Measurements from ENCODE around the gene CCL25.
A peak's percentile ranks its signal among the peaks of the same experiment; 100 is the strongest.

The CCL25 gene

DNA sequence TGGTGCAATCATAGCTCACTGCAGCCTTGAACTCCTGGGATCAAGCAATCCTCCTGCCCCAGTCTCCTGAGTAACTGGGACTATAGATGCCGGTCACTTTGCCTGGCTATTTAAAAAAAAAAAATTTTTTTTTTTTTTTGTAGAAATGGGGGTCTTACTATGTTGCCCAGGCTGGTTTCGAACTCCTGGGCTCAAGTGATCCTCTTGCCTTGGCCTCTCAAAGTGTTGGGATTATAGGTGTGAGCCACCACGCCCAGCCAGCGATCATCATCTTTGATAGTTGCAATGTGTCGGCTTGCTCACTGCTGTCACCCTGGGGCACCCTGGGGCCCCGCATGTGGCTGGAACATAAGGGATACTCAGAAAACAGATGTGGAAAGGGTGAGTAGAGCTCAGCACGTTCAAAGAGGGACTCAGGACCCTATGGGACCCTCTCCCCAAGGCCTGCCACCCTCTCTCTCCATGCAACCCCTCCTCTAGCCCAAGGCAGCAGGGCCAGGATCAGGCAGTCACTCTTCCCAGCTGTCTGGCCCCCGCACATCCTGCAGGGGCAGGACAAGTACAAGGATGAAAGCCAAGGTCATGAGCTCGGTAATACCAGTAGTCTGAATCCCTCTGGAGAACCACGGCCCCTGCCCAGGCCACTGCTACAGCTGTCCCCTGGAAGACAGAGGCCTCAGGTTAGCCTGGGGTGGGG, 6.5 kb upstream of the CCL25 start:
- DNase-seq, result no peak

DNA sequence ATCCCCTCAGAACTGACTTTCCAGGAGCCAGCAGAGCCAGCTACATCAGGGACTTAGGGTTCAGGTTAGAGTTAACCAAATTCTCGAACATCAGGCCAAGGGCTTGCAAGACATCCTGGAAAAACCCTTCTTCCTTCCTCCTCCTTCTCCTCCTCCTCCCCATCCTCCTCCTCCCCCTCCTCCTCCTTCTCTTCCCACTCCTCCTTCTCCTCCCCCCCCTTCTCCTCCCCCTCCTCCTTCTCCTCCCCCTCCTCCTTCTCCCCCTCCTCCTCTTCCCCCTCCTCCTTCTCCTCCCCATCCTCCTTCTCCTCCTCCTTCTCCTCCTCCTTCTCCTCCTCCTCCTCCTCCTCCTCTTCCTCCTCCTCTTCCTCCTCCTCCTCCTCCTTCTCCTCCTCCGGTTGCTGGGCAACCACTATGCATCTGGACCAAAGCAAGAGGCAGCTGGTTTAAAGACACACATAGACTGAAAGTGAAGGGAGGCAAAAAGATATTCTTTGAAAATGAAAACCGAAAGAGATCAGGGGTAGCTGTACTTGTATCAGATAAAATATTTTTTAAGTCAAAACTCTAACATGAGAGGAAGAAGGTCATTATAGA, 5.9 kb upstream of the CCL25 start:
- no peak for DNase-seq

GRCh38 chr19:8050274-8051096, 2.1 kb upstream of the CCL25 start:
- peak; percentile 83 for DNase-seq

DNA sequence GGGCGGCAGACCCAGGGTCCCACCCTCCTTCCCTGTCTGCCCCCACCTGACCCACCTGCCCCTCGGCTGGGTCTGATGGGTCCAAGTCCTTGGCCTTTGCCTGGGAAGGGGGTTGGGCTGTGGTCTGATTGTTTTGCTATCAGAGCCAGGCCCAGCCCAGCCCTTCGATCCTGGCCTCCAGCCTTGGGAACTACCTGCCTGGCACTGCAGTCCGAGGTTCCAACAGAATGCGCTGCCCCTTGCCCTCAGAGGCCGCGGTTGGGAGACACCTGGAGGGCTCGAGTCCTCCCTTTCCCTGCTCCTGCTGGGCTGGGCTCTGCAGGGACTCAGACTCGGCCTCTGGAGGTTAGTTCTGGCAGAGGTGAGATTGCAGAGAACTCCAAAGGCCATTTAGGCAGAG, 1.6 kb downstream of the CCL25 start:
- DNase-seq, result no peak

- DNase-seq, result no peak
These were observed 4.0 kb downstream of the CCL25 start for GRCh38 chr19:8056533-8056932.

- DNase-seq, result no peak
These were observed 5.1 kb downstream of the CCL25 start for GRCh38 chr19:8057545-8058270.

DNA sequence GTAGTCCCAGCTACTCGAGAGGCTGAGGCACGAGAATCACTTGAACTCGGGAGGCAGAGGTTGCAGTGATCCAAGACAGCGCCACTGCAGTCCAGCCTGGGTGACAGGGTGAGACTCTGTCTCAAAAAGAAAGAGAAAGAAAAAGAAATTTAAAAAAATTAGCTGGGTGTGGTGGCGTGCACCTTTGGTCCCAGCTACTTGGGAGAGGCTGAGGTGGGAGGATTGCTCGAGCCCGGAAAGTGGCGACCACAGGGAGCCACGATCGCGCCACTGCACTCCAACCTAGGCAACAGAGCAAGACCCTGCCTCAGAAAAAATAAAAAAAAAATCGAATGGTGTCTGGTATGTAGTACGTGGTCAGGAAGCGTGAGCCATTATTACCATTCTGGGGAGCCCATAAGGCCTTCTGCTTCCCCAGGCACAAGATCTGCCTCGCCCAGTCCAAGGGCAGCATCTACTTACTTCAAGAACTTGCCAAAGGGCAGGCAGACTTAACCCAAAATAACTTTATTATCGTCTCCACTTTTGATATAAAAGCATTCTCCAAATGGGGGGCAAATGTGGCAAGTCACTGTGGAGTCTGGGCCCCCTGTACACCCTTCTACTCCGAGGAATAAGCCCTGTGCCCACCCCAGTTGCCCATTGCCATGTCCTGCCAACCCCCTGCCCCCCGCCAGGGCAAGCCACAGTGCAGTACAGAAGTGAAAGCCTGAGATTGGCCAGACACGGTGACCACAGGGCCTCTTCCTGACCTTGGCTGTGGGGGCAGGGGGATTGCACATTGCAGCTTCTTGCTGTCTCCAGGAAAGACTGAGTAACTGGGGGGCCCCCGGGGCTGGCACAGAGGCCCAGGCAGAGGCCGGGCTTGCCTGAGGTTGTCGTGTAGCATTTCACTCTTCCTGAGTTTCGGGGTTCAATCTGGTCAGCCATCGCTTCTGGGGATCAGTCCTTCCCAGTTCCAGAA, 12.6 kb downstream of the CCL25 start:
- no peak for DNase-seq

DNA sequence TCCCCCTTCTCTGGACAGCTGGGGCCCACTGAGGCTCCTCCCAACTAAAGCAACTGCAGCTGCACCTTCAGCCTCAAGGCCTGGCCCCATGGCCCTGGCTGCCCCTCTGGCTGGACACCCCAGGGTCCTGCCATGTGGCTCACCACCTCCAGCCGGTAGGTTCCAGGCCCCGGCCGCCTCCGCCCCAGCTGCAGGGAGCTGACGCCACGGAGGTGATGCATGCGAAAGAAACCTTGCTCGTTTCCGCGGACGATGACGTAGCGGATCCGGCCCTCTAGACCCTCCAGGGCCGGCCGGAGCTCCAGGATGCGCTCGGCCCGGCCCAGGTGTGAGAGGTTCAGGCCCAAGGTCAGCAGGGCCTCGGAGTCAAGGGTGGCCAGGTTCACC, 13.3 kb downstream of the CCL25 start:
- DNase-seq, result no peak

GRCh38 chr19:8069096-8069973, 16.8 kb downstream of the CCL25 start:
- no peak for DNase-seq

GRCh38 chr19:8071912-8072311, 19.4 kb downstream of the CCL25 start:
- DNase-seq, result no peak

- DNase-seq, result no peak
These were observed 21.9 kb downstream of the CCL25 start for GRCh38 chr19:8074501-8074900.

GRCh38 chr19:8075158-8076074, 22.9 kb downstream of the CCL25 start:
- no peak for DNase-seq

- no peak for DNase-seq
These were observed 27.4 kb downstream of the CCL25 start for GRCh38 chr19:8079988-8080387.

GRCh38 chr19:8080832-8081231, 28.3 kb downstream of the CCL25 start:
- no peak for DNase-seq

GRCh38 chr19:8081569-8082550, 29.3 kb downstream of the CCL25 start:
- no peak for DNase-seq

- DNase-seq, result no peak
These were observed 30.6 kb downstream of the CCL25 start for GRCh38 chr19:8083141-8083540.

DNA sequence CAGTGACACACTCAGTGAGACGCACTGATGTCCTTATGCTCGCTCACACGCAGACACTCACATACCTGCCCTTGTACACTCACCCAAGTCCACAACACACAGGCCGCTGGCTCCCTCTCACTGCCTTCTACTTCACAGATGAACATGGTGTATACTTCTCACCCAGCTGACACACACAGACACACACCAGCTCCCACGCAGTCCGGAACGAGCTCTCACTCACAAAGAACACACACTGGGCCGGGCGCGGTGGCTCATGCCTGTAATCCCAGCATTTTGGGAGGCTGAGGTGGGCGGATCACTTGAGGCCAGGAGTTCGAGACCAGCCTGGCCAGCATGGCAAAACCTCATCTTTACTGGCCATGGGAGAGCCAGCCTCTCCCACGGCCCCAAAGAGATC, 31.6 kb downstream of the CCL25 start:
- DNase-seq, result no peak

DNA sequence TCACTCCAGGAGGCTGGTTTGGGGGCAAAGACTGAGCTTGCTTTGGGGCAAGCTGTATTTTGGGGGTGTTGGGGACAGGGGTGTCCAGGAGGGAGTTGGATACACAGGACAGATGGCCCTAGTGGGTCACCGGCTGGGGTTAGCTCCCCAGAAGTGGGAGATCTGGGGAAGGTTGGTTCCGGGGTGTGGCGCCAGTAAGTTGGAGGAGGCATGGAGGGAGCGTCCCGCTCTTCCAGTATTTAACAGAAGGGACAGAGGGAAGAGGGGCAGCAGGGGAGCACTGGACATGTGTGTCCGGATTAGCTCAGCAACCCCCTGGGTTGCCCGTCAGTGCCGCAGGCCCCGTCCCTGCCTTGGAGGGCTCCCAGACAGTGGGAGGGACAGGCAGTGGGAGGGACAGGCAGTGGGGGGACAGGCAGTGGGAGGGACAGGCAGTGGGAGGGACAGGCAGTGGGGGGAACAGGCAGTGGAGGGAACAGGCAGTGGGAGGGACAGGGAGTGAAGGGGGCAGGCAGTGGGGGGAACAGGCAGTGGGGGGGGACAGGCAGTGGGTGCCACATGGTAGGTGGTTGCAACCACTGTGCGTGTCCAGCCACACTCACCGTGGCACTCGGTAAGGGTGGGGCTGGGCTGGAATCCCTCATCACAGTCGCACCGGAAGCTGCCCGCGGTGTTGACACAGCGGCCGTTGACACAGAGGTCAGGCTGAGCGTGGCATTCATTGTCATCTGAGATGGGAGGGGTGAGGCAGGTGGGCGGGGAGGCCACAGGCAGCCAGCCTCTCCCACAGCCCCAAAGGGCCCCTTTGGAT, 33.2 kb downstream of the CCL25 start:
- DNase-seq, result no peak

Measured in effector CD8-positive, alpha-beta T cell (primary cell).